Measurements from ENCODE around the gene INSC. TPM values are rescaled to one million over a fixed set of nuclear protein-coding genes. Genes with fewer than 3 reads are reported as not detected.

INSC gene
- total and polyA plus RNA-seq, 2 of the 4 experiments (the other 2 are of a cell fraction), result 0.53 to 1.4 TPM

GRCh38 chr11:15139958-15140659 lies 25.4 kb downstream of the INSC start:
- Histone ChIP-seq H3K36me3 (ENCODE audit: control insufficient read depth, insufficient read depth, low read length) (no peaks in the 10 kb centered on the region), H3K79me1 (ENCODE audit: low read depth in 1 of 2, low read length in 2 of 2) (0 out of 4 replicates have a peak, but pooled peaks cover 0 to 4% of the 10 kb centered on the region in 2 experiments), H3K18ac (ENCODE audit: low read depth, low read length) (no peak overlapping the region), H4K5ac (ENCODE audit: low read depth, low read length) (no peak overlapping the region), H3K4me3 (ENCODE audit: insufficient read depth, low read depth, low read length) (no peak overlapping the region), H4K8ac (ENCODE audit: low read depth in 2 of 2, low read length in 2 of 2) (no peak overlapping the region), H2BK15ac (ENCODE audit: low read depth, low read length) (no peak overlapping the region), H3K9me1 (ENCODE audit: insufficient read depth, low read length) (peaks cover 4% of the 10 kb centered on the region), H2AK9ac (replicated peaks; ENCODE audit: low read depth, low read length, poor library complexity) (no peak overlapping the region), H3K4me1 (ENCODE audit: control insufficient read depth, insufficient read depth, low read length) (no peaks in the 10 kb centered on the region), H3K4ac (ENCODE audit: low read depth, low read length) (no peak overlapping the region), H4K91ac (ENCODE audit: insufficient read depth, low read depth, low read length) (no peak overlapping the region), H2BK120ac (ENCODE audit: low read depth, low read length) (no peak overlapping the region), H3K9ac (ENCODE audit: low read depth, low read length) (no peak overlapping the region), H3K23ac (ENCODE audit: low read depth, low read length) (no peak overlapping the region), H2BK5ac (ENCODE audit: low read depth, low read length, poor library complexity, severe bottlenecking) (no peak overlapping the region), H3K56ac (ENCODE audit: extremely low read depth, insufficient read depth, low read length) (no peak overlapping the region), H3K27ac (ENCODE audit: insufficient read depth, low read length) (no peak overlapping the region), H4K20me1 (ENCODE audit: insufficient read depth, low read length) (no peaks in the 10 kb centered on the region), H2AFZ (replicated peaks; ENCODE audit: low read length, poor library complexity) (no peak overlapping the region), H3K9me3 (ENCODE audit: control insufficient read depth, insufficient read depth, low read length) (no peaks in the 10 kb centered on the region), H3K27me3 (ENCODE audit: control insufficient read depth, insufficient read depth, low read length) (no peaks in the 10 kb centered on the region), H3K14ac (replicated peaks; ENCODE audit: low read depth, low read length) (no peak overlapping the region), H2AK5ac (ENCODE audit: low read depth, low read length) (0 out of 2 replicates have a peak overlapping the region, but pooled peaks have one; percentile 15), H3K4me2 (ENCODE audit: low read depth, low read length) (no peak overlapping the region), H2BK20ac (ENCODE audit: low read depth, low read length) (no peak overlapping the region)
- intact Hi-C loops (cut with micrococcal nuclease), result no loop called here
- no peak for DNase-seq
- ChIA-PET CTCF (no interaction called here), POLR2A (ENCODE audit: unreplicated experiment) (no interaction called here)
- BruUV-seq (replicated peaks), result no TSS peak
- in situ Hi-C loops (cut with MboI; ENCODE audit: low sequenced_read_pairs), result no loop called here
- ATAC-seq (ENCODE audit: low read depth), result no peak
- dilution Hi-C loops (cut with HindIII; ENCODE audit: low sequenced_read_pairs, unreplicated experiment), result no loop called here
- TF ChIP-seq BHLHE40 (IDR thresholded peaks at IDR 0.05; ENCODE audit: low read depth, low read length) (no peak), FOS (IDR thresholded peaks at IDR 0.05; ENCODE audit: low read depth, low read length) (no peak), RAD21 (IDR thresholded peaks at IDR 0.05; ENCODE audit: low read length) (no peak)
- 94% methylated on average over 3 of the region's 4 CpGs; no CpG with 5 or more reads in 1 of the 2 experiments for WGBS, 2 experiments (ENCODE audit: extremely low coverage in 2 of 2, insufficient read length in 1 of 2)
